TTC549 (cell line): ENCODE results near the gene PEPD.

Experiments used
- FAIRE-seq: peaks from 2 replicates; lab custom pipeline; 2012; peaks lifted over from hg19 to GRCh38; lab: Jason Lieb, UNC

PEPD gene

GRCh38 chr19:33458171-33458633, 63.4 kb downstream of the PEPD start:
- FAIRE-seq: no peak

- no peak for FAIRE-seq
These were observed 64.8 kb downstream of the PEPD start for GRCh38 chr19:33456845-33457220.

- no peak for FAIRE-seq
These were observed 65.3 kb downstream of the PEPD start for GRCh38 chr19:33456076-33456844.

DNA sequence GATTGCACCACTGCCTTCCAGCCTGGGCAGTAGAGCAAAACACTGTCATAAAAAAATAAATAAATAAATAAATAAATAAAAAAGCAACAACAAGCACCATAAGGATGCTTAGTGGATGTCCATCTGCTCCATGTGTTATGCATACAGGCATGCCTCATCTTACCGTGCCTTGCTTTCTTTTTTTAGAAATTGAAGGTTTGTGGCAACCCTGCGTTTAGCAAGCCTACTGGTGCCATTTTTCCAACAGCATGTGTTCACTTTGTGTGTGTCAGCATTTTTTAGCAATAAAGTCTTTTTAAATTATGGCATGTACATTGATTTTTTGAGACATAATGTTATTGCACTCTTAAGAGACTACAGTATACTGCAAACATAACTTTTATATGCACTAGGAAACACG, 68.3 kb downstream of the PEPD start:
- no peak for FAIRE-seq

- FAIRE-seq: no peak
These were observed 70.9 kb downstream of the PEPD start for GRCh38 chr19:33450689-33451088.

DNA sequence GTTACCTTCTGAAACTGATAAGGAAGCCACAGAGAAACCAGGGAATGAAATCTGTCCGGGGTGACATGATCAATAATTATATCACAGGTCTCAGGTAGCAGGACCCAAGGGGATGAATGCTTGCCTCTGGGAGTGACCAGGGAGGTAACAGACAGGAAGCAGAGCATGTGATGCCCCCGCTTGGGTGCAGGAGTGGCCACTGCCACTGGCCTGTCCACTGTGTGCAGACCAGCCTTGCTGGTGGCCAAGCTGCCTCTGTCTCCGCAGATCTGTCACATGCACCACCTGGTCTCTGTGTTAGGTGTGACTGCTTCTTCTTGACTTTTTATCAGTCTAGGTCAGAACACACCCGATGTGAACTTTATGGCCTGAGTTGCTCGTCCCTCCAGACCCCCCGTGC, 71.8 kb downstream of the PEPD start:
- no peak for FAIRE-seq

DNA sequence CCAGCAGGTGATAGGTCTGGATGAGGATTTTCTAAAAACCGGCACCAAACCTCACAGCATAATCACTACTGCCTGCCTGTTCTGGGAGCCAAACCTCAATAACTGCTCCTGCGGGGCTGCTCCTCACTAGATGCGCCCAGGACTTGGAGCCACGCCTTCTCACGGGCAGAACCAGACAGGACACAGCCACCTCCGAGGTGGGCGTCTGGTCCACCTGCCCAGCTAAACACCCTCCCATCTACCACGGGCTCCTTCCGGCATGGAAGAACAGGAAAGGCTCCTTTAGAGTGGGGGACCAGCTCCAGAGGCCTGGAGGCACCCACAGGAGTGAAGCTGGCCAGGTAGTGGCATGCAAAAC, 73.5 kb downstream of the PEPD start:
- FAIRE-seq: no peak

GRCh38 chr19:33447336-33448158, 74.0 kb downstream of the PEPD start:
- FAIRE-seq: no peak

- no peak for FAIRE-seq
These were observed 75.0 kb downstream of the PEPD start for GRCh38 chr19:33446330-33447293.

DNA sequence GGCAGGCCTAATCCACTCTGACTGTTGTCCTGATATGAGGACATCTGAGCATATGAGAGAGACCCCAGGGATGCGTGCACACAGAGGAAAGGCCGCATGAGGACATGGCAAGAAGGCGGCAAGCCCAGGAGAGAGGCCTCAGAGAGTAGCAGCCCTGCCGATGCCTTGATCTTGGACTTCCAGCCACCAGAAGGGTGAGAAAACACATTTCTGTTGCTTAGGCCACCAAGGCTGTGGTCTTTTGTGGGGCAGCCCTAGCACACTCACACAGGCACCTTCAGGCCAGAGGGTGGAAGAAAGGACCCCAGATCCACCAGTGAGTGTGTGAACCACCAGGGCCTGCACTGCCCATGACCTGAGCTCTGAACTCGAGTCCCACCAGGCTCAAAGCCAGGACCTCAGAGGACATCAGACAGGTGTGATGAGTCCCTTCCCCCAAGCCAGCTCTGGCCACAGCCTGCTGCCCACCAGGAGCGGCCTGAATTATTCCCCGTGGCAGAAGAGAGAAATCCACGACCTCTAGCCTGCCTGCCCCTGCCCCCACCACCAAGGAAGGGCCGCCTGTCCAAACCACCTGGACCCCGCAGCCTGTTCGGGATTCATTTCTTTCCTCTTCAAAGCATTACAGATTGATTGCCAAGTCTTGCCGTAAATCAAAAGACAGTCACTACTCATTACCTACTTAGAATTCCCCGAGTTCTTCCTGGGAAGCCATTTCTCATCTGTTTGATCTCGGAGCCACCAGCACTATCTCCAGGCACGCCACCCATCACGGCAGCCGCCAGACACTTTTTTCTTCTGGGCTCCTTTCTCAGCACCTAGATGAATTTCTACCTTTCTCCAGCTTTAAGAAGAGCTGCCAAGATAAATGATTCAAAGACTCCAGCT, 75.9 kb downstream of the PEPD start:
- FAIRE-seq: no peak

- no peak for FAIRE-seq
These were observed 76.8 kb downstream of the PEPD start for GRCh38 chr19:33444562-33445441.

DNA sequence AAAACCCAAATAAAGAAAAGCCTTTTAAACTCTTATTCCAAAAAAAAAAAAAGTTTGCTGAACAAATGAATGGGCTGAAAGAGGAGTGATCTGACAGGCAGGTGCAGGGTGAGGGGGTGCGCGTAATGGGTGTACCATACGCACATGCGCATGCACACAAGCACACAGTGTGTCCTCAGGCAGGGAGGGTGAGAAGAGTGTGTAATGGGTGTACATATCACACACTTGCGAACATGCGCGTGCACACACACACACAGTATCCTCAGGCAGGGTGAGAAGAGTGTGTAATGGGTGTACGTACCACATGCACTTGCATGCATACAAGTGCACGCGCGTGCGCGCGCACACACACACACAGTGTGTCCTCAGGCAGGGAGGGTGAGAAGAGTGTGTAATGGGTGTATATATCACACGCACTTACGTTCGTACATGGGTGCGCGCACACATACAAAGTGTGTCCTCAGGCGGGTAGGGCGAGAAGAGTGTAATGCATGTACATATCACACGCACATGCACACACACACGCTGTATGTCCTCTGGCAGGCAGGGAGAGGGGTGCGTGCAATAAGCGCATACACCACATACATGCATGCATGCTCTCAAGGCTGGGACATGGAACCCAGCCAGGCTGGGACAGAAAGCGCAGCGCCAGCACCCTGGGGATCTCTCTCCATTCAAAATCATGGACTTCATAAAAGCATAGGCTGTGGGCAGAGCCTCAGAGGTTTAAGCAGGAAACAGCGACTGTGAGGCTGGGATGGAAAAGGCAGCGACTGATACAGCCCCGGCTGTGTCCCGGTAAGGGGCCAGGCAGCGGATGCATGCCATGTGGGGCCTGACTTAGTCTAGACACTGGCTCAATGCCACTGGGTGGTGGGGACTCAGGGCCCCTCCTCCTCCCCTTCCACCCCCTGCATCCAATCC, 77.7 kb downstream of the PEPD start:
- FAIRE-seq: no peak

- FAIRE-seq: no peak
These were observed 78.9 kb downstream of the PEPD start for GRCh38 chr19:33442706-33443105.

DNA sequence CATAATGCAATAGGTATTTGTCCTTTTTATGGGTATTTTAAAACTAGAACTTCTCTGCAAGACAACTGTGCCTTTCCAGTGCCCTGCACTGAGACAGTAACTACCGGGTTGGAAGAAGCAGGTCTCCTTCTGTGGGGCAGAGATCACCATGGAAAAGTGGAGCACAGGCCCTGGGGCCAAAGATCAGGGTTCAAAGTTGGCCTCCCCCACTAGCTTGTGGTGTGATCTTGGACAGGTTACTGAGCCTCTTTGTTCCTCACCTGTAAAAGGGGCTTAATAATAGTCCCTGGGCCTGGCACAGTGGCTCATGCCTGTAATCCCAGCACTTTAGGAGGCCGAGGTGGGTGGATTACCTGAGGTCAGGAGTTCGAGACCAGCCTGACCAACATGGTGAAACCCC, 79.8 kb downstream of the PEPD start:
- FAIRE-seq: no peak

DNA sequence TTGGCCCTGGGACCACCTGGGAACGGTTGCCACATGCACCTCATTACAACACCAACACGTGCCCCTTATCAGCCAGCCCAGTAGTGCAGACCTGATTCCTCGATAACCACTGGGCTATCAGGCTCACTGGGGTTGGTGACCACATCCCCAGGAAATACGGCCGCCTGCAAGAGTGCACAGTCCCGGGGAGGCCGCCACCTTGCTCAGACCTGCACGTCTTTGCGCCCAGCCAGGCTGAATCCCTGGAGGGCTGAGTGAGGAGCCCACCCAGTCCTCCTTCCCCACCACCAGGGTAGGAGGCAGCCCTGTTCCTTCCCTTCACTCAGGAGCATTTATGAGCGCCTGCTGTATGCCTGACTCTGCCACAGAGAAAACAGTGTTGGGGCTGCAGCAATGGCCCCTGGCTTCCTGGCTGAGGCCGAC, 80.3 kb downstream of the PEPD start:
- FAIRE-seq: no peak

DNA sequence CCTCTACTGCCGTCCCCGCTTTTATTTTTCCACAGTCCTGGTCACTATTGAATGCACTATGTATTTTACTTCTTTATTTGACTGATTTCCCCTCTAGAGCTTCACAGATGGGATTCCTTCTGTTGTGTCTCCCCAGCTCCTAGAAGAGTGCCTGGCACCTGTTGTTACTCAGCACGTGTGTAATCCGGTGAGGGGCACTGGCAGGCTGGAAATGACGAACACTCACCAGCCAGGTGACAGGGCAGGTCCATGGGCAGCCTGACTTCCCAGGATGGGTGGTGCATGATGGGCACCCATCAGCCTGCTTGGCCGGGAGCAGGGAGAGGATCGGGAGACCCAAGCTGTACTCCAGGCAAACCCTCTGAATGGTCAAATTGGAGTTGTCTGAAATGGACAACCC, 80.9 kb downstream of the PEPD start:
- no peak for FAIRE-seq

- FAIRE-seq: no peak
These were observed 81.3 kb downstream of the PEPD start for GRCh38 chr19:33440241-33440640.

DNA sequence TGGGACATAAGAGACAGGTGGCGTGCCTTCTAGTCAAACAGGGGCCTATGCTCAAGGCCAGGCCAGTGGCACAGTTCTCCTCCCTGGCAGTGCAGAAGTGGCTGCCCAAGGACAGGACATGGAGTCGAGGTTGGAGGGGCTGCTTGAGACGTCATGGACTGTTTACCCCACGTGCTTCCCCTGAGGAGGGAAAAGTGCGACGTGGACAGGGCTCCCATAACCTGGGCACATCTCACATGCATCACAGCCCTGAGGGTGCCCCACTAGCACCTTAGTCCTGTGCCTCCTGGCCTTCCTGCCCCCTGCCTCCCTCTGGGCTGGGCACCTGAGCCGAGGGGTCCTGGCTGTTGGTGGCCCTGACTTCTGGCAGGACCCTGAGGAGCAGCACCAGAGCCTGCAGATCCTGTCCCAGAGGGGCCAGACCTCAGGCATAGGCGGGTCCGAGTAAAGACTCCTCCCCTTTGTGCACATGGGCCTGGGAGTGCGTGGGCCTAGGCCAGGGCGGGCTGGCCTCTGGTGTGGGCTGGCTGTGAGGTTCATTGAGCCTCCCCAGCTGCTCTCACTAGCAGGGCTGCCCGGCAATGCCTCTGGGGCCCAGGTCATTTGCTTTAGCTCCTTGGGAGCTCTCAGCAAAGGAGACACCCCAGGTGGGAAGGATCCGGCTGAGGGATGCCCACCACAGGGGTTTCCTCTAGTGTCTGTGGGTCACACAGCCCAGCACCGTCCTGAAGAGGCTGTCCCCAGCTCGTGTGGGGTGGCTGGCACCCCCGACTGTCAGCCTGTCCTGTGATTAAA, 82.4 kb downstream of the PEPD start:
- FAIRE-seq: no peak
